Cardiac septum (tissue), 1 donor: ENCODE measurements around the gene METTL22. TPM values are rescaled to one million over a fixed set of nuclear protein-coding genes. Genes with fewer than 3 reads are reported as not detected.

ENCODE experiments used
- DNase-seq: peaks from one replicate; pipeline ENCODE4 v3.0.0-alpha.2; 2020; ENCODE audit warnings: low spot score
- intact Hi-C: fragments of 100-400 bp; cut with DNase I; formaldehyde crosslinking; loops from one replicate; pipeline ENCODE4 v1.14.0; 2022
- total RNA-seq: library from RNA; stranded (reverse); fragmentation: NEBNext Ultra II Directional; extraction: Animal tissue kit (Norgen Biotek cat#: 25700); gene quantifications from one replicate; pipeline ENCODE4 v1.2.1, GENCODE V29; 2021
- donor health status: DM: no; HTN: no; CAD: no.

Gene METTL22
- total RNA-seq, 1 donor from 2014 or later = 31.9 TPM

DNA sequence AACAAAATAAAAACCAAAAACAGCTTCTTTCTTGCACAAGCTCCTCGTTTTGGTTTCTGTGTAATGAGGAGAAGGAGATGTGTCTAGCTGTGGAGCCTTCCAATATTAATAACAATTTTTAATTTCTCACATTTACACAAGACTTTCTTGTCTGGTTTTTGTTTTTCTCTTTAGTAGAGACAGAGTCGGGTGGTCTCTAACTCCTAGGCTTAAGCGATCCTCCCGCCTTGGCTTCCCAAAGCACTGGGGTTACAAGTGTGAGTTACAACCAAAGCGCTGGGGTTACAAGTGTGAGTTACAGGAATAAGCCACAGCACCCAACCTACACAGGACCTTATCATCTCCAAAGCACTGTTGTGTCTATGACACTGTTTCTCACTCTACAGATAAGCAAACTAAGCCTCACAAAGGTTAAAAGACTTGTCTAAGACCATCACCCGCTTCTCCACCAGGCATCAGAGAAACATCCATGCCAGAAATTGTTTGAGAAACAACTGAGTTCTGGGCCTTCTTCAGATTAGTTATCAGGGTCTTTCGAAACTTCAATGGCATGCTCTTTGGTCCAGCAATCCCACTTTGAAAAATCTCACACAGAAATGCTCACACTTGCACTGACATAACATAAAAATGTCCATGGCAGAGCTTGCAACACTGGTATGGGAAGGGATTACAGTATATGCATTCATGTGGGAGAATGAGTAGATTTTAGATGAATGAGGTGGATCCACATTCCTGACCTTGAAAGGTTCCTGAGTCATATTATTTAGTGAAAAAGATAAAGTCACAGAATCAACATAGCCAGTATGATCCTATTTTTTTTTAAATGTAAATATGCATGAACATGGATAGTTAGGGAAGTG is 56.8 kb downstream of the METTL22 start:
- DNase-seq = no peak
- intact Hi-C loops = no loop called here

DNA sequence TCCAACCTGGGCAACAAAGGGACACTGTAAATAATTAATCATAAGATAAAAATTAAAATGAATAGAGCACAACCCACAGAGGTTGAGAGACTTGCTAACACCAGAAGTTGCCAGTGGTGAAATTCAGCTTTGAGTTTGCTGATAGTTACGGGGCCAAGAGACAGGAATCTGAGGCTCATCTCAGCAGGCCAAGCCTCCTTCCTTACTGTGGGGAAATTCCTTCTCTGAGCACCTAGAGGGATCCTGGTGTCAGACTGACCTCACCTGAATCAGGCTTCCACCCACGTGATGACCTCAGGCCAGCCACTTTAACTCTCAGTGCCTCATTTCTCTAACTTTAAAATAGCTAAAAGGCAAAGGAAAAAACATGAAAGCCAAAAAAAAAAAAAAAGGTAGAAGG is 57.7 kb downstream of the METTL22 start:
- intact Hi-C loops = no loop called here
- DNase-seq = no peak

DNA sequence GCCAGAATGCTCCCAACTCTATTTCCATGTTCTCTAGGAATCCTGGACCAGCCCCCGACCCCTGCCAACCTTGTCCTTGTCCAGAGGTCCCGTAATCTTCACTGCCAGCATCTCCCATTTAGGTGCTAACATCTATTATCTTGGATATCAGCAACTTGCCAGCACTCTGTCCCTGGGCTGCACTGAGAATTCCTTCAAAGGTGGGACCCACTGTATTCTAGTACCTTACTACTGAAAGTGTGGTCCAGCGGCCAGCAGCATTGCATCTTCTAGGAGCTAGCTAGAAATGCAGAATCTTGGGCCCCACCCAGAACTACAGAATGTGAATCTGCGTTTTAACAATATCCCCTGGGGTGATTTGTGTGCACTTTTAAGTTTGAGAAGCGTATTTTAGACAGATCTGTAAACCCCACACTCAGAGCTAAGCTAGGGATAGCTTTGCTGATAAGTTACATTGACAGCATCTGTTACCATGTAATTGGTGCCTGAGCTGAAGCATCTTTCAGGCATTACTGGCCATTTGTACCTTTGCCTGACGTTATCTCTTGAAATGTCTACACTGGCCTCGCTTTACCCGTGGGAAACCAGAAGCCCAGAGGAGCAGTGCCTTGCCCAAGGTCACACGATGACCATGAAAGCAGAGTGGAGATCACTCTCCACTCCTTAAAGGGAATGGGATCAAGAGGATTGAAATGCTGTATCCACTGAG is 61.2 kb downstream of the METTL22 start:
- DNase-seq = no peak
- intact Hi-C loops = no loop called here

DNA sequence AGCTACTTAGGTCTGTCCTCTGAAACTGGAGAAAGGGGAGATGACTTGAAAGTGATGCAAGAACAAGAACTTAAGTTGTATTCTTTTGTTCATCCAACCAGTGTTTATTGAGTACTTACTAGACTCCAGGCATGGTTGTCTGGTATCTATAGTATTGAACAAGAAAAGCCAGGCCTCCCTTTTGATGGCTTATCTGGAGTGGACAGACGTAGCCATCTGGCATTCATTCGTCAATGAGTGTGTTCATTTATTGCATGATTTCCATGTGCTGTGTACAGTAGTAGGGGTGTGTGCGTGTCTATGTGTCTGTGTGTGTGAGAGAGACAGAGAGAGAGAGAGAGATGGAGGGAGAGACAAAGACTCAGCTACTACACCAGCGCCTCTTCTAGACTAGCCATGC is 62.1 kb downstream of the METTL22 start:
- intact Hi-C loops = no loop called here
- no peak for DNase-seq

DNA sequence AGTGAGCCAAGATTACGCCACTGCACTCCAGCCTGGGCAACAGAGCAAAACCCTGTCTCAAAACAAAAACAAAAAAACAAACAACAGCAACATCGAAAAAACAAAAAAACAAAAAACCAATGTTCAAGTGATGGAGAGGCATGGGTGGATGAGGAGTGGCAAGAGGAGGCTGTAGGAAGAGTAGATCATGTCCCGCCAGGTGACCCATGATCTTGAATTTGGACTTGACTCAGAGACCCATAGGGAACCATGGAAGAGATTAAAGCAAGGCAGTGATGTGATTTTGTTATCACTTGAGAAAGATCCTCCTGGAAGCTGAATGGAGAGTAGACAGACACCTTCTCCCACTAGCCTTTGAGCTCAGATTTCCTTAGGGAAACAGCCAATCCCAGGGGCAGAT is 64.1 kb downstream of the METTL22 start:
- no peak for DNase-seq
- intact Hi-C loops = no loop called here

DNA sequence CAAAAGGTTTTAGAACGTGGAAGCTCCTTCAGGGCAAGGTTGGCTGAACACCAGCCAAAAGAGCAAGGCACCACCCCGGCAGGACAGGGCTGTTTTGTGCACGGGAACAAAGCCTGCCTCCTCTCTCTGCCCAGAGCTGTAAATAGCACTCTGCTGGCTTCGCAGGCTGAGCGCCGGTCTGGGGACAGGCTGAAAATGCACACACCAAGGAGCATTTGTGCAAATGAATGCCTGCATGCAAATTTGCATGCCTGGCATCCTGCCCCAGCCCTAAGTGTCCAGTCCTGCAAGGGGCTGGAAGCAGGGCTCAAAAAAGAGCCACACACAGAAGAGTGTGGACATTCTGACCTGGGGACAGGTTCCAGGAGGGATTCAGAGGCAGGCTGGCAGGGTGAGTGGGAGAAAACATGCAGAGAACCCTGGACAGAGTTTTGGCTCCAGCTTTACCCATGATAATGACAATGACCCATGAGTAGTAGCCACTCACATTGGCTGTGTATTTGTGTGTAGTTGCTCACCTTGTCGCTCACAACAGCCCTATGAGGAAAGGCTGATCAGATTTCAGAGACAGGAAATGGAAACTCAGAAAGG is 64.6 kb downstream of the METTL22 start:
- DNase-seq = no peak

DNA sequence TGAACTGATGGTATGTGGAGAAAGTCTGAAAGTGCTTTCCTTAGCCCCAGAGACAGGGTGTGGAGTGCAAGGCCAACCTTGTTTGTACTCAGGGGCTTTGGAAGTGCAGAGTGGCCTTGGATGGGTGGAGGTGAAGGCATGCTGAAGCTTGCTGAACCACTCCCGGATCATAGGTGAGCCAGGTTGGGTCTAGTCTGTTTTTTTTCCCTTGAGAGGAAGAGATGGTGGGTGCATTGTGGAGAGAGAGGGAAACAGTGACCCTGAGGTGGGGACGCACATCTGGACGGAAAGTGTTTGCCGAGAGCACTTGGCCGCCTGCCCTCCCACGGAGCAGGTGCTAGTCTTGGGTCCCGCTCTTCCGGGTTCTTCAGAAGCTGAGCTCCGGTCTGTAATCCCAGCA is 65.4 kb downstream of the METTL22 start:
- no peak for DNase-seq
- intact Hi-C loops = no loop called here

More for the DNA sequence above, 64.6 kb downstream of the METTL22 start:
- intact Hi-C loops = no loop called here

DNA sequence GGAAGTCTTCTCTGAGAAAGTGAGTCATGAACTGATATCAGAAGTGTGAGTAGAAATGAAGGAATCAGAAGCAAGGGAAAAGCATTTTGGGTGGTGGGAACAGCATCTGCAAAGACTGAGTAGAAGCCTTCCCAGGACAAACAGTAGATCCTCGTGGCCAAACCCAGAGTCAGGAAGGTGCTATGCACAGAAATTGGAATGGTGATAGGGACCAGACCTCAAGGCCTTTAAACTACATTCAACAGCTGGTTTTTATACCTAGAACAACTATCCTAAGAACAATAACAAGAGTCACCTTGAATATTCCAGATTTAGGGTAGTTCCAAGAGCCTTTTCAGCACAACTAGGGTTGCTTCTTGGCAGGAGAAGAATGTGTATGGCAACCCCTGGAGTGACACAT is 68.2 kb downstream of the METTL22 start:
- intact Hi-C loops = no loop called here
- DNase-seq = no peak

DNA sequence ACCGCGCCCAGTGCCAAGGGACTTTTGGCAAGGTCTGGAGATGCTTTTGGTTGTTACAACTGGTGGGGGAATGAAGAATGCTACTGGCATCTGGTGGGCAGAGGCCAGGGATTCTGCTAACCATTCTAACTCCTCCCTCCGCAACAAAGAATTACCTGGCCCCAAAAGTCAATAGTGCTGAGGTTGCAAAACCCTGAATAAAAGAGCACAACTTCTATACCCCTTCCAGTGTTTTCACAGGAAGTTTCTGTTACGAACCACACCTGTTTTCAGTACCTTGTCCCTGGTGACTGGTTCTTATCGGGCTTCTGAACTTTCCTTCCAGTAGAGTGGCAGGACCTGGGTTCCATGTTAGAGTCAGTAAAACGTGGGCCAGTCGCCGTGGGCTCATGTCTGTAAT is 70.2 kb downstream of the METTL22 start:
- DNase-seq = no peak
- intact Hi-C loops = no loop called here

DNA sequence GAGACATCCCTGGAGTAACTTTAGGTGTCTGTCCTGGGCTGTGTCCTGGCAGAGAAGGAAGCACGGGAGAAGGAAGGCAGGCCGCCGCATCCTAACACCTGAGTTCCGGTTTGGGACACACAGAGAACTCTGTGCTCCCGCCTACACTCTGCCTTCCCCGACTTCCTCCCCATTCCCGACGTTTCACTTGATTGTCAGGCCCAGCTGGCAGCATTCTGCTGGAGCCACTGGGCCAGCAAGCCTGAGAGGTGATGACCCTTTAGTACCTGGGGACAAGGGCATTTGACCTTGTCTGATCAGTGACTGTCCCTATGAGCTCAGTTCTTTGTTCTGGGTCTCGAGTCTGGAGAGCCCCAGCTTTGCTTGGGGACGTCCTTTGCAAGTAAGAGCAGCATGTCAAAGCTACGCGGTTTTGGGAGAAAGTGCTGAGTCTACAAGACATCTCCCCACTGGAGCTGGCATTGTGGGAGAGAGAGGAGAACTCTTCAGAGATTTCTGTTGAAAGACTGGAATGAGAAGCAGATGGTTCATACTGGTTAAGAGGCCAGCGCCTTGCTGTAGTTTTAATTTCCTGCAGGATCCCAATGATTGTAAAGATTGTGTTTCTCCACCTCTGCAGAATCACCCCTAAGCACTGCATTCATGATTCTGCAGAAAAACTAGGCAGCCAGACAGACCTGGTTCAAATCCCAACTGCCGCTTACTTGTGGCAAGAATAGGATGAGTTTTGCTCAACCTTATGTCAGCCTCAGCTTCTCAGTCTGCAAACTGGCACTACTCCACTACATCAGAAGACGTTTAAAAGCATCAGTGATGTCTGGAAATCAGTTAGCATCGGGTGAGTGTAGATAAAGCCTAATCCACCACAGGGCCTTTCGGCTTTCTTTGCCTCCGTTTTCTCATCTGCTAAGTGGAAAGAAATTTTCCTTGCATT is 73.6 kb downstream of the METTL22 start:
- DNase-seq = no peak
- intact Hi-C loops = no loop called here

DNA sequence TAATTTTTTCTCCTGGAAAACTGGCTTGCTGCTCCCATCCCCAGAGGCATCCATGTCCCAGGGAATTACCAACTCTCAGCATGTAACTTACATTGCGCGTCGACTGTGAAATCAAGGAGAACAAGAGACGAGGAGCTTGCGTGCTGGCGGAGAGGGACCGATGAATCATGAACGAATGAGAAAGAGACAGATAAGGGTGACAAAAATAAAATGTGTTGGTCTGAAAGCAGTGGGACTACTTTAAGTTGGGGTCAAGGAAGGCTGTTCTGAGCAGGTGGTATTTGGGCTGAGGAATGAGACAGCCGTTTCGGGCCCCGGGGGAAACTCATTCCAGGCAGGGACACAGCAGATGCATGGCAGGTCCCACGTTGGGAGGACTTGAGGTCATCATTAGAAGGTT is 75.4 kb downstream of the METTL22 start:
- intact Hi-C loops = no loop called here
- no peak for DNase-seq

DNA sequence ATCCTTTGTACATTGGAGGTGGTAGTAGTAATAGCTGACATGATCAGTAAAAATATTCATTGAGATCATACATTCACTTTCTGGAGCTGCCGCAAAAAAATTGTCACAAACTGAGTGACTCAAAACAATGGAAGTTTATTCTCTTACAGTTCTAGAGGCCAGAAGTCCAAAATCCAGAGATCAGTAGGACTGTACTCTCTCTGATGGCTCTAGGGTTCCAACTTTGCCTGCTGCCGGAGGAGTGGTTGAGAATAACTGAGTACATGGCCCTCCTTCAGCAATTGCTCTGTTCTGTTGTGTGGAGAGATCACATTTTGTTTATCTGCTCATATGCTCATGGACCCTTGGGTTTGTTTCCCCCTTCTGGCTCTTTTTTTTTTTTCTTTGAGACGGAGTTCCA is 76.5 kb downstream of the METTL22 start:
- intact Hi-C loops = no loop called here
- no peak for DNase-seq

Other genes starting within 250 kb of the METTL22 start
- gene TMEM114, start 31.2 kb upstream of the METTL22 start, total RNA-seq = not detected
- 25.8 TPM for gene ABAT, start 52.9 kb downstream of the METTL22 start, total RNA-seq
- 10.4 TPM for gene TMEM186, start 175.9 kb downstream of the METTL22 start, total RNA-seq
- 22.5 TPM for gene PMM2, start 176.1 kb downstream of the METTL22 start, total RNA-seq
- 21.6 TPM for gene CARHSP1, start 247.3 kb downstream of the METTL22 start, total RNA-seq